T-helper 1 cell (primary cell): Measurements from ENCODE around the gene CDC14C.
"Not testable (repeated sequence)": the region's sequence is repeated elsewhere in the genome, so short reads cannot be mapped to it uniquely, and the experiment has no call there.

Experiments used
- DNase-seq, 5 donors: peaks; one replicate each; pipeline ENCODE4 v3.0.0-alpha.2; 2012 to 2020
- total RNA-seq, 4 donors: gene quantifications; one replicate each; lab custom pipeline; 2026; lab: John Stamatoyannopoulos, UW

The CDC14C gene
- 0 reads per million in 4 donors for total RNA-seq

DNA sequence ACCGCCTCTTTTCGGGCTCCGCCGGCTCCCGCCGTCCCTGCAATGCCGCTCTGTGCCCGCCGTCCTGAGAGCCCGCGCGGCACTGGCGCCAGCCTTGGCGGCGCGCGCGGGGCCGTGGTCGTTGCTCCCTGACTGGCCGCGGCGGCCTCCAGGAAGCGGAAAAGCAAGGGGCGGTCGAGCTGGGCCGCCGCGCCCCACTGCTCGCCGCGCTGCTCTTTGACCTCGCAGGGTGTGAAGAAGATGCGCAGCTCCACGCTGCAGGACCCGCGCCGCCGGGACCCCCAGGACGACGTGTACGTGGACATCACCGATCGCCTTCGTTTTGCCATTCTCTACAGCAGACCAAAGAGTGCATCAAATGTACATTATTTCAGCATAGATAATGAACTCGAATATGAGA is at the start of gene CDC14C:
Gene CDC14C (plus strand): TSS at position 115 of the 400 bp plus-strand sequence. CDS start 126 bp downstream, at position 241.
- DNase-seq = no peak

GRCh38 chr7:48875045-48875916 is 49.1 kb upstream of the CDC14C start:
- DNase-seq = no peak

DNA sequence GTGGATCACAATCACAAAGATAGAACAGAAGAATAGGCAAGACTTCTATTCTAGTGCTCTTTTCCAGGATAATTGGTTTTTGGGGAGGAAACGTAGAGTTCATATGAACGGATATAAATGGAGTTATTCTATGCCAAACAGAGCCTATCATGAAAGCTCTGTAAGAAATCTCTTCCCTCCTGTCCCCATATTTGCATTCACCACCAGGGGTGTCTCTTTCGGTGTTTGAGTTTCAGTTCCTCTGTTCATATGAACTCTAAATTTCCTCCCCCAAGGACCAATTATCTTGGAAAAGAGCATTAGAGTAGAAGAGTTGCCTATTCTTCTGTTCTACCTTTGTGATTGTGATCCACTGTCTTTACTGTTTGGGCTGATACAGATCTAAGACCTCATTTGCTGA is 48.3 kb upstream of the CDC14C start:
- DNase-seq = no peak

- no peak for DNase-seq
These were observed 43.5 kb upstream of the CDC14C start for GRCh38 chr7:48880851-48881250.

DNA sequence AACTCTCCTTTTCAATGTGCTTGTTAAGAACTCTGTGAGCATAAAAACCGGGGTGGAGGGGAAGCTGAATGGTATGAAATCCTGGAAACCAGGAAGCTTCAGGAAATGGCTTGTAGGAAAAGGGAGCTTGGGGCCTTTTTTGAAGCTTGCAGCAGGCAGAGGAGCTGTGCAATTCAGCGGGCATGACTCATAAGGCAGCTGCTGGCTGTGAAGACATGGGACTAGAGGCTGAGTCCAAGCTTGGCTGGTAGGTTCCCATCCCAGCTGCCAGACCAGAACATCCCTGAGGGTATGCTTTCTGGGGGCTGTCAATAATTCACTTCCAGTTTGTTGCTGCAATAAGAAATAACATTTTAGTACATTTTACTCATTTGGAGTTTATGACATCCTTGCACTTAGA is 36.8 kb upstream of the CDC14C start:
- no peak for DNase-seq

DNA sequence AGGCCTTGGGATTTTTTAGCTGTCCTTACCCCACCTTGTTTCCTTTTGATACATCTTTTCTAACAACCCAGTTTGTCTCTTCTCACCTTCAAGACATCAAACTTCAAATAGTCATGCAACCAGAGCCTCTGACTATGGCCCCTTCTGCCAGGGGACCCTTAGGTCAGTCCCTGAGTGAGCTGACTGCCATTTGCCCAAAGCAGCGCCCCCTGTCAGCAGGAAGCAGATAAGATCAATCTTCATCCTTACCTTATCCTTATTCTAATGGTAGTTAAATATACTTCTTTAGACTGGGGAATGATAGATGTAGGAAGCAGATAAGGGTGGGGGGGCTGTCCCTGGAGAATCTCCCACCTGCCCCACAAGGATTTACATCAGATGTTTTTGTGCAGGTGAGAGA is 29.8 kb upstream of the CDC14C start:
- DNase-seq = no peak

DNA sequence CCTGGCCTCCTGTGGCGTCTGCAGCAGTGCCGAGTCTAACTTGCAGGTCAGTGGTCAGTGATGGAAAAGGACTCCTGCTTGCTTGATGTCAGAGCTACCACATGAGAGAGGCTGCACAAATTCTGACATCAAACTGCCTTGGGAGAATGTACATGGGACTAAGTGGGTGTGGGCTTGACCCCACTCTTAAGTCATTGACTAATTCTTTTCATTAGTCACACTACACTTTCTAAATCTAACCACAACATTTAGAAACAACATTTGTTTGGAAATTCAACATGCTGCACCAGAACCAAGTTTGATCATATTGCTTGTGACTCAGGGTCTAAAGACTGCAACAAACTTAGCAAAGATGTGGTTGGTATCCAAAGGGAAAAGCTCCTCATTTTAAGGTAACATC is 24.4 kb upstream of the CDC14C start:
- DNase-seq = no peak

- no peak for DNase-seq
These were observed 22.4 kb upstream of the CDC14C start for GRCh38 chr7:48901966-48902365.

- no peak for DNase-seq
These were observed 19.4 kb upstream of the CDC14C start for GRCh38 chr7:48904975-48905374.

- not testable (repeated sequence) for DNase-seq
These were observed 18.7 kb upstream of the CDC14C start for GRCh38 chr7:48905686-48906085.

DNA sequence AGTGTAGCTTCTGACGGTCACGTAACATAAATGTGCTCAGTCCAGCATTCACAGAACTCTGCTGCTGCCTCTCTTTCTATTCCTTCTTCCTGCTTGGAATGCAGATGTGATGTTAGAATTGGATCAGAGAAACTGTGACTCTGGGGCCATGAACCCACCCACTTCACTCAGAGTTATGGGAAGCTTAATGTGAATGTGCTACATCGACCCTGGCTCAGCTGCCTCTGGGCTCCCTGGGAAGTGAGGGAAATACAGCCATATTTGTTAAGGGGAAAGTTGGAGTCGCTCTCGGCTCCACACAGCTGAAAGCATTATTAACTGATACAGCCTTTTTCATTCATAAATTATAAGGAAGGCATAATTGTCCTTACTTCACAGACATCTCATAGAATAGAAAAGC is 14.5 kb upstream of the CDC14C start:
- not testable (repeated sequence) for DNase-seq

DNA sequence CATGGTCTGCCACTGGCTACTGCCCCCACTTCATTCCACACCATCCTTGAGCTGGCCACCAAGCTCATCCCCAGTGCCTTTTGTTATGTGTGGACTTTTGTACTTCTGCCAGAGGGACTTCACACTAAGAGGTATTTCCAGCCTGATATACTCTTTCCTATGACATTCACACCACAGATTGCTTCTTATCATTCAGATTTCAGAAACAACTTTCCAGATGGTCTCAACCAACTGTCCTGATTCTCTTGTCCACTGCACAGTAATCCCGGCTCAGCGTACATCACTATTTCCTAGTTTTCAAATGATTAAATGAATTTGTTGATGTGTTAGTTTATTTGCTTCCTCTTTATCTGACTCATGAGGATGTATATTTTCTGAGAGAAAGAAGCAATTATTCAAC is 7.1 kb downstream of the CDC14C start:
- no peak for DNase-seq

DNA sequence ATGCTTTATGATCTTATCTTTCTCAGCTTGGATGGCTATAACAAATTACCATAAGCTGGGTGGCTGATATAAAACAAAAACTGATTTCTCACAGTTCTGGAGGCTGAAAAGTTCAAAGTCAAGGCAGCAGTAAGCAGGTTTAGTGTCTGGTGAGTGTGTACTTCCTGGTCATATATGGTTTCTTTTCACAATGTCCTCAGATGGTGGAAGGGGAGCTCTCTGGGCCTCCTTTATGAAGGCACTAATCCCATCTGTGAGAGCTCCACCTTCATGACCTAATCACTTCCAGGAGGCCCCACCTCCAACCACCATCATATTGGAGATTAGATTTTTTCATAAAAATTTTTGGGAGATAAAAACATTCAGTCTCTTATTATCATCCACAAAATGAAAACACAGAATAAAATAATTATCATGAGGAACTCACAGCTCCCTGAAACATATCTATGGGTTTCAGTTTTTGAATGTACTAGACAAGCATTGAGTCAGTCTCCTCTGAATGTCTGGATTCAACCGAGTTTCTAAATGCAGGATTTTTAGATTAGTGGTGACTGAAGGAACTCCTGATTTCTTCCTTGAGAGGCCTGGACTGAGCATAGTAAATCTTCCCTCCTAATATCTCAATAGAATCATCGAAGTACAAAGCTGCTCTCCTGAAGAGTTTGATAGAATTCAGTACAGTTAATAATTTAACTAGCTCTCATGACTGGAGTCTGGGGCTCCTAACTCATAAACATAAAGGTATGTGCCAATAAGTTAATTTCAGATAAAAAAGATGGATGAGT is 8.0 kb downstream of the CDC14C start:
- DNase-seq = no peak

- DNase-seq = no peak
These were observed 9.3 kb downstream of the CDC14C start for GRCh38 chr7:48933549-48934085.

- DNase-seq = no peak
These were observed 14.4 kb downstream of the CDC14C start for GRCh38 chr7:48938539-48939295.

GRCh38 chr7:48943279-48943990 is 19.1 kb downstream of the CDC14C start:
- no peak for DNase-seq

GRCh38 chr7:48955916-48956315 is 31.6 kb downstream of the CDC14C start:
- no peak for DNase-seq

GRCh38 chr7:48959676-48960075 is 35.3 kb downstream of the CDC14C start:
- DNase-seq = no peak

GRCh38 chr7:48962821-48963505 is 38.6 kb downstream of the CDC14C start:
- no peak for DNase-seq

DNA sequence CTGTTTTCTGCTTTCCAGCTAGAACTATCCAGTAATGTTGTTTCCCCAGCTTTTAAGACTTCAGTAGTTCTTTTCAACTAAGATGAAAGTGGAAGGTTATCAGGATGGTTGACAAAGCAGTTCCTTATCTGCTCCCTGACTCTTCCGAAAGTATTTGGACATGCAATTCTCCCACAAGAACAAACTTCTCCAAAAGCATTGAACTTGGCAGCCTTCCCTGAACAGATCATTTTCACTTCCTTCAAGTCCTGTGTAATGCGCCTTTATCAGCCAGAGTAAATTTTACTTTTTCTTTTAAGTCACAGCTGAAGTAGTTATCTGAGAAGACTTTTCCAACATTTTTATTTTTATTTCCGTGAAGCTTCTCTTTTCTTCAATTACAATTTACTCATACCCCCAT is 39.7 kb downstream of the CDC14C start:
- no peak for DNase-seq

- no peak for DNase-seq
These were observed 46.8 kb downstream of the CDC14C start for GRCh38 chr7:48971173-48971572.

DNA sequence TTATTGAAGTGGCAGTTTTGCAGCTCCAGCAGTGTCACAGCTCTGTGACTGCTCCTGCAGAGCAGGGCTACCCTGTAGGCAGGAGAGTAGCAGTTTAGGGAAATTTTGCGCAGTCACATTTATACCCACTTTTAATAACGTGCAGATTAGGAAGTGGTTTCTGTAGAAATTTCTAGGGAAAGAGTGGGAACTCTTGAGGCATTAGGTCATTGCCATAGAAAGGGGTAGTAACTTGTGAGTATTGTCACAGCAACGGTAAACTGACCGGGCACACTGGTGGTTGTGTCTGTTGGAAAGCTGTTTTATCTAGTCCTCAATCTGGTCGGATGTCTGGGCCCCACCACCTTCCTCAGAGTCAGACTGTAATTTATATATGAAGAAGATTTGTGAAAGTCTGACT is 51.9 kb downstream of the CDC14C start:
- no peak for DNase-seq
